ENCODE measurements around the gene SCGB1D1.

The SCGB1D1 gene, protein sequence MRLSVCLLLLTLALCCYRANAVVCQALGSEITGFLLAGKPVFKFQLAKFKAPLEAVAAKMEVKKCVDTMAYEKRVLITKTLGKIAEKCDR

DNA sequence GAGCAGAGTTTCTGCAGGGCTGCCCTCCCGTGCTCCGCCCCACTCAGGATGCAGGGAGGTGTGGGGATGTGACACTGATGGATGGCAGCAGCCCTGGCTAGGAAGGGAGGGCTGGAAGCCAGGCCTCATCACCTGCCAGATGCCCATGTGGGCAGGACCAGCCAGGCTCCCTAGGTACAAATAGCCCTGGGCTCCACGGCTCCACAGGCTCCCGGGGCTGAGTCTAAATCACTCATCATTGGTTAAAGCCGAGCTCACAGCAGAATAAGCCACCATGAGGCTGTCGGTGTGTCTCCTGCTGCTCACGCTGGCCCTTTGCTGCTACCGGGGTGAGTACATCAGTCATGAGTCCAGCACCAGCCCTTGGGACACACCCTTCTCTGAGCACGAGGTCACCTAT is at the start of gene SCGB1D1:
Gene SCGB1D1, plus strand, starts transcription at position 206 of the 400 bp plus-strand sequence. Its CDS starts 69 bp downstream, at position 275.
- H3K9ac ChIP-seq (ENCODE audit: low read depth, low read length): no peak within 1 kb of the TSS
- H3K27me3 ChIP-seq (ENCODE audit: control insufficient read depth, insufficient read depth, low read length): no peaks in the 10 kb centered on the region
- H3K9me3 ChIP-seq (ENCODE audit: control insufficient read depth, insufficient read depth, low read length): no peaks in the 10 kb centered on the region
- H3K4me3 ChIP-seq (ENCODE audit: low read depth, low read length): no peak within 1 kb of the TSS
- H3K36me3 ChIP-seq (ENCODE audit: control insufficient read depth, insufficient read depth, low read length): no peaks in the 10 kb centered on the region
- H3K4me1 ChIP-seq (ENCODE audit: control insufficient read depth, insufficient read depth, low read length): no peaks in the 10 kb centered on the region
- H3K27ac ChIP-seq (ENCODE audit: low read depth, low read length): no peak within 1 kb of the TSS

DNA sequence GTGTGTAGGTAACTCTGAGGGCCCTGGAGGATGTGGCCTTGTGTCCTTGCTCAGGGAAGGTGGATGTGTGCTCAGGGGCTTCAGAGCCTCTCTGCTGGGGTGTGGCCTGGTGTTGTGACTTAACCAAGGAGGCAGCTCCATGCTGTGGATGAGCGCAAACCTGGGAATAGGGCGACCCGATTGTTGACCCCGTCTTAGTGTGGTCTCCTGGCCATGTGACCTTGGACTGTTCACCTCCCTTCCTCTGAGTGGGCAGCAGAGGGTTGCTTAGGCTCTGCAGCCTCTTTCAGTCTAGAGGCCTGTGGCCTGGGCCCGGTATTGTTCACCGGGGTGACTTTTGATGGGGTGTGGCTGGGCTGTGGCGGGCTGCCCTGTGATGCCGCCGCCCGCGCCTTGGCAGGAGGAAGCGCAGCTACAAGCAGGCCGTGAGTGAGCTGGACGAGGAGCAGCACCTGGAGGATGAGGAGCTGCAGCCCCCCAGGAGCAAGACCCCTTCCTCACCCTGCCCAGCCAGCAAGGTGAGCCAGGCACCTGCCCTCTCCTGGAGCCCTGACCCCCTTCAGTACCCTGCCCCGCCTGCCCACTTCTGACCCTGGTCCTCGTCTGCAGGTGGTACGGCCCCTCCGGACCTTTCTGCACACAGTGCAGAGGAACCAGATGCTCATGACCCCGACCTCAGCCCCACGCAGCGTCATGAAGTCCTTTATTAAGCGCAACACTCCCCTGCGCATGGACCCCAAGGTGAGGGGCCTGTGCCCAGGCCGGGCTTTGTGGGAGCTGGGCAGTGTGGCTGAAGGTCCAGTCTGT is 49.5 kb upstream of the SCGB1D1 start:
- no peak overlapping the region for H3K27ac ChIP-seq (ENCODE audit: low read depth, low read length)
- H3K4me3 ChIP-seq (ENCODE audit: low read depth, low read length): no peak overlapping the region
- no peaks in the 10 kb centered on the region for H3K4me1 ChIP-seq (ENCODE audit: control insufficient read depth, insufficient read depth, low read length)
- no peaks in the 10 kb centered on the region for H3K27me3 ChIP-seq (ENCODE audit: control insufficient read depth, insufficient read depth, low read length)
- H3K9me3 ChIP-seq (ENCODE audit: control insufficient read depth, insufficient read depth, low read length): no peaks in the 10 kb centered on the region
- peaks cover 74% of the 10 kb centered on the region for H3K36me3 ChIP-seq (ENCODE audit: control insufficient read depth, insufficient read depth, low read length)
- no peak overlapping the region for H3K9ac ChIP-seq (ENCODE audit: low read depth, low read length)

DNA sequence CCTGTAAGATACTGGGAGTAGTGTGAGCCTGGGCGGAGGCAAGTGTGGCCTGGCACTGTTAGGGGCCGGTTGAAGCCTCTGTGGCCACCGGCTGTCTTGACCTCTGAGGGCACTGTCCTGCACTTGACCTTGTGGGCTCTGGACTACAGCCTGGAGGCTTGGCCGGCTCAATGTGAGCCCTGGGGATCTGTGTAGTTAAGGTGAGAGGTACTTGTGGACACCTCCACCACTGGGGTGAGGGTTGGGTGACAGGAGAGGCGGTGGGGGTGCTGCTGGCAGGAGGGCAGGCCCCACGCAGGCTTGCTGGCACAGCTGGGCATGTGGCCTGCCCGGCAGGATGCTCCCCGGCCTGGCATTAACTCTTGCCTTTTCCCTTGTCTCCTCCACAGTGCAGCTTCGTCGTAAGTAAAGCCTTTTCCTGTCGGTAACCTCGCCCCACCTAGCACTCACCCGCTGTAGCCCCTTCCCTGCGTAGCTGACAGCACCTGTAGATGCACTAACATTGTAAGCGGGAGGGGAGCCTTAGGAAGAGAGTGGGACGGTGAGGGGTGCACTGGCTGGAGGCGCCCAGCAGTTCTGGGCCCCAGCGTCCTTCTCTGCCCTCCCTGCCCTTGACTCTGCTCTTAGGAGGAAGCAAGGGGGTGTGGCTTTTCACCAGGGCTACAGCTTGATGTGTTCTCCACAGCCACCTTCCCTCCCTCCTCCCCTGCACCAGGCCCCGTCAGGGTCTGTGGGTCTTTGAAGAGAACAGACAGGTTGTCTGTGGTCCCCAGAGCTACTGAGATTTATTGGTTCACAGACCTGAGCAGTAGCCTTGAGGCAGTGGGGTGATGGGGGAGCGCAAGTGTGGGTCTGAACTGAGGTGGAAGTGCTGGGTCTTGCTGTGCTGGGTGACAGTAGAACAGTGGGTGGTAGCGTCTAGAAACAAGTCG is 48.6 kb upstream of the SCGB1D1 start:
- H3K9ac ChIP-seq (ENCODE audit: low read depth, low read length): no peak overlapping the region
- peaks cover 82% of the 10 kb centered on the region for H3K36me3 ChIP-seq (ENCODE audit: control insufficient read depth, insufficient read depth, low read length)

DNA sequence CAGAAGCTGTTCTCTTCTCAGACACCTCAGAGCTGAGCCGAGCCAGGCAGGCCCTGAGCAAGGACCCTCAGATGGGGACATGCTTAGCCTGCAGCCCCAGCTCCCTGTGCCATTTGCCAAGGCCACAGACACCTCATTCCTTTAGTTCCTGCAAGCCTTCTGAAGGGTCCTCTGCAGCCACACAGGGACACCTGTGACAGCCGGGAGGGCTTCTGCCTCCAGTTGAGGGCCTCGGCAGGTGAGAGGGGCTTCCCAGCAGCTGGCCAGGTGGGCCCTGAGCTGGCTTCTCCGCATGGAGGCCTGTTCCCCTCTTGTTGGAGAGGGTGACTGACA is 48.0 kb upstream of the SCGB1D1 start:
- Histone ChIP-seq H3K27me3 (ENCODE audit: control insufficient read depth, insufficient read depth, low read length) (no peaks in the 10 kb centered on the region), H3K4me1 (ENCODE audit: control insufficient read depth, insufficient read depth, low read length) (no peaks in the 10 kb centered on the region), H3K9me3 (ENCODE audit: control insufficient read depth, insufficient read depth, low read length) (no peaks in the 10 kb centered on the region), H3K36me3 (ENCODE audit: control insufficient read depth, insufficient read depth, low read length) (peaks cover 88% of the 10 kb centered on the region), H3K27ac (ENCODE audit: low read depth, low read length) (no peak overlapping the region), H3K9ac (ENCODE audit: low read depth, low read length) (no peak overlapping the region), H3K4me3 (ENCODE audit: low read depth, low read length) (no peak overlapping the region)

More for the DNA sequence above, 48.6 kb upstream of the SCGB1D1 start:
- Histone ChIP-seq H3K27me3 (ENCODE audit: control insufficient read depth, insufficient read depth, low read length) (no peaks in the 10 kb centered on the region), H3K9me3 (ENCODE audit: control insufficient read depth, insufficient read depth, low read length) (no peaks in the 10 kb centered on the region), H3K4me1 (ENCODE audit: control insufficient read depth, insufficient read depth, low read length) (no peaks in the 10 kb centered on the region), H3K4me3 (ENCODE audit: low read depth, low read length) (no peak overlapping the region), H3K27ac (ENCODE audit: low read depth, low read length) (no peak overlapping the region)

DNA sequence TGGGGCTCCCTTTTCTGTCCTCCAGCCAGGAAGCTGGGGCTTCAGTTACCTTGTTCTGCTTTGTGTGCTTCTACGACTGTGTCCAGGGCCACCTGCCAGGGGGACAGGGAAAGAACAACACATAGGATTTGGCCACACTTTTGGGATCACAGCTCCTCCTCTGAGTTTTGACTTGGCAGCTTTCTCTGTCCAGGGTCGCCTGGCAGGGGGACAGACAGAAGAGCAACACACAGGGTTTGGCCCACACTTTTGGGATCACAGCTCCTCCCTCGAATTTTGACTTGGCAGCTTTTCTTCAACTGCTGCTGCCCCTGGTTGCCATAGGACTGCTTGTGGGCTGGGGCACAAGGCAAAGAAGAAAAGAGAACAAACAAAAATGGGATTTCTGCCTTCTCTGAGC is 47.1 kb upstream of the SCGB1D1 start:
- Histone ChIP-seq H3K27ac (ENCODE audit: low read depth, low read length) (no peak overlapping the region), H3K36me3 (ENCODE audit: control insufficient read depth, insufficient read depth, low read length) (peaks cover 92% of the 10 kb centered on the region), H3K27me3 (ENCODE audit: control insufficient read depth, insufficient read depth, low read length) (no peaks in the 10 kb centered on the region), H3K4me1 (ENCODE audit: control insufficient read depth, insufficient read depth, low read length) (no peaks in the 10 kb centered on the region), H3K9me3 (ENCODE audit: control insufficient read depth, insufficient read depth, low read length) (no peaks in the 10 kb centered on the region), H3K9ac (ENCODE audit: low read depth, low read length) (no peak overlapping the region), H3K4me3 (ENCODE audit: low read depth, low read length) (no peak overlapping the region)

DNA sequence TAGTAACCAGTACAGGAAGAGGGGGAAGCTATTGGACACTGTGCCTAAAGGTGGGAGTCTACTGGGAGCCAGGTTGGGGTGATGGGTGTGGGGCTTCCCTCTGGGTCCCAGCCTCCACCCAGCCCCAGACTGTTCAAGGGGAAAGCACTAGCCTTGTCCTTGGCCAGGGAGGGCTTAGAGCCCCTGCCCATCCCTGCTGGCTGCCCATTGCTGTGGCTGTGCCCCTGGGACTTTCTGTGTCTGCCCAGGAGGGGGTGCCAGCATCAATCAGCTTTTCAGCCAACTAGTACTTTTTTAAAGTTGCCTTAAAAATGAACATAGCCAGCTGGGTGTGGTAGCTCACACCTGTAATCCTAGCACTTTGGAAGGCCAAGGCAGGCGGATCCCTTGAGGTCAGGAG is 46.3 kb upstream of the SCGB1D1 start:
- Histone ChIP-seq H3K36me3 (ENCODE audit: control insufficient read depth, insufficient read depth, low read length) (peaks cover 92% of the 10 kb centered on the region), H3K9ac (ENCODE audit: low read depth, low read length) (no peak overlapping the region)

DNA sequence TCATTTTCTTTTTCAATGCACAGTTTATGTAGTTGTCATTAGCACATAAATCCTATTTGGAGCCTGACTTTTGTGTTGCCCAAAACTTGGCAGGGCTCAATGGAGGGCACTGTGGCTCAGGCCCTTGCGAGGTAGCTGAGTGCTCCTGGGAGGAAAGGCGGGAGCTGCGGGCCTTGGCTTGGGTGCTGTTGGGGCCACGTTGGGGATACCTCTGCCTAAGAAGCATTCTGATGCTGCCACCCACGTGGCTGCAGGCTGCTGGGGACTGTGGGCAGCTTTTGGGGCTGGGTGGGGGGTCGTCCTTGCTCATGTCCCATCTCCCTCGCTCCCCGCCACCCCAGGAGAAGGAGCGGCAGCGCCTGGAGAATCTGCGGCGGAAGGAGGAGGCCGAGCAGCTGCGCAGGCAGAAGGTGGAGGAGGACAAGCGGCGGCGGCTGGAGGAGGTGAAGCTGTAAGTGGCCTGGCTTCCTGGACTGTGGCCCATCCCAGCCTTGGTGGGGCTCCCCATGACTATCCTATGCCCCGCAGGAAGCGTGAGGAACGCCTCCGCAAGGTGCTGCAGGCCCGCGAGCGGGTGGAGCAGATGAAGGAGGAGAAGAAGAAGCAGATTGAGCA is 45.3 kb upstream of the SCGB1D1 start:
- no peaks in the 10 kb centered on the region for H3K4me1 ChIP-seq (ENCODE audit: control insufficient read depth, insufficient read depth, low read length)
- no peaks in the 10 kb centered on the region for H3K9me3 ChIP-seq (ENCODE audit: control insufficient read depth, insufficient read depth, low read length)
- no peak overlapping the region for H3K27ac ChIP-seq (ENCODE audit: low read depth, low read length)
- H3K36me3 ChIP-seq (ENCODE audit: control insufficient read depth, insufficient read depth, low read length): peaks cover 92% of the 10 kb centered on the region
- no peaks in the 10 kb centered on the region for H3K27me3 ChIP-seq (ENCODE audit: control insufficient read depth, insufficient read depth, low read length)
- H3K9ac ChIP-seq (ENCODE audit: low read depth, low read length): no peak overlapping the region
- H3K4me3 ChIP-seq (ENCODE audit: low read depth, low read length): no peak overlapping the region

More for the DNA sequence above, 46.3 kb upstream of the SCGB1D1 start:
- no peak overlapping the region for H3K27ac ChIP-seq (ENCODE audit: low read depth, low read length)
- no peaks in the 10 kb centered on the region for H3K9me3 ChIP-seq (ENCODE audit: control insufficient read depth, insufficient read depth, low read length)
- no peak overlapping the region for H3K4me3 ChIP-seq (ENCODE audit: low read depth, low read length)
- H3K27me3 ChIP-seq (ENCODE audit: control insufficient read depth, insufficient read depth, low read length): no peaks in the 10 kb centered on the region
- no peaks in the 10 kb centered on the region for H3K4me1 ChIP-seq (ENCODE audit: control insufficient read depth, insufficient read depth, low read length)

DNA sequence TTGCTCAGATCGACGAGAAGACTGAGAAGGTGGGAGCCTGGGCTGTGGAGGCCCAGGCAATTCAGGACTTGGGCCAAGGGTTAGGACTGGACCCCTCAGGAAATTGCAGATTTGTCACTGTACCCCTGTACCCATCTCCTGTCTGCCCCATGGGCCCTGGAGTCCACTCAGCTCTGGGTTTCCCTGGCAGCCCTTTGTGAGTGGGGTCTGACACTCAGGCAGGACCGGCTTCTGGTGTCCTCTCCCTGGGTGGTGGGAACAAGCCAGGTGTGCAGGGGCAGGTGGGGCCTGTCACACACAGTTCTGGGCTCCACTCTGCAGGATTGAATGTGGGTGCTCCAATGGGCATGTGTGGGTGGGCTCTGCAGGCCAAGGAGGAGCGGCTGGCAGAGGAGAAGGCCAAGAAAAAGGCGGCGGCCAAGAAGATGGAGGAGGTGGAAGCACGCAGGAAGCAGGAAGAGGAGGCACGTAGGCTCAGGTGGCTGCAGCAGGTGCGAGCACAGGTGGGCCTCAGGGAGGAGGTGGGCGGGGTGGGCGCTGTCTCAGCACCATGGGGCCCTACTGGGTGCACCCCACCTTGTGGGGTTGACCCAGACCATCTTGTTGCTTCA is 44.6 kb upstream of the SCGB1D1 start:
- Histone ChIP-seq H3K9ac (ENCODE audit: low read depth, low read length) (no peak overlapping the region), H3K9me3 (ENCODE audit: control insufficient read depth, insufficient read depth, low read length) (no peaks in the 10 kb centered on the region), H3K4me1 (ENCODE audit: control insufficient read depth, insufficient read depth, low read length) (no peaks in the 10 kb centered on the region), H3K27ac (ENCODE audit: low read depth, low read length) (no peak overlapping the region), H3K36me3 (ENCODE audit: control insufficient read depth, insufficient read depth, low read length) (peaks cover 92% of the 10 kb centered on the region), H3K27me3 (ENCODE audit: control insufficient read depth, insufficient read depth, low read length) (no peaks in the 10 kb centered on the region), H3K4me3 (ENCODE audit: low read depth, low read length) (no peak overlapping the region)

DNA sequence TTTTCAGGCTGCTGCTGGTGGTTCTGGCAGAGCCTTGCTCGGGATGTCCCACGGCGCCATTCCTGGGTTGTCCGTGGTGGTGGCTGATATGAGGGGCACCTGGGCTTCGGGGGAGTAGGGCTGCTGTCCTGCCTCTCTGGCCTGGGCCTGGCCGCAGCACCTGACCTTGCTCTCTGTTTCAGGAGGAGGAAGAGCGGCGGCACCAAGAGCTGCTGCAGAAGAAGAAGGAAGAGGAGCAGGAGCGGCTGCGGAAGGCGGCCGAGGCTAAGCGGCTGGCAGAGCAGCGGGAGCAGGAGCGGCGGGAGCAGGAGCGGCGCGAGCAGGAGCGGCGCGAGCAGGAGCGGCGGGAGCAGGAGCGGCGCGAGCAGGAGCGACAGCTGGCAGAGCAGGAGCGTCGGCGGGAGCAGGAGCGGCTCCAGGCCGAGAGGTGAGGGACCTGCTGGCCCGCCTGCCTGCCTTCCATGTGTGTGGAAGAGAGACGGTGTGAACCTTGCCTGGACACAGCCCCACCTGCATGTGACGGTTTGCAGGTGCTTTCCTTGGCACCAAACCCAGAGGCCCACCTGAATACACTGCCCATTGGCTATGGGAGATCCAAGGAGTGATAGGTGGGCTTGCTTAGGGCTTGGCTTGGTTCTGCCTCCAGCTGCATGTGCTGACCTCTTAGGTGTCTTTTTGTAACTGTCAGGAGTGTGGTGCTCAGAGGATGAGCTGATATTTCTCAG is 43.4 kb upstream of the SCGB1D1 start:
- Histone ChIP-seq H3K4me1 (ENCODE audit: control insufficient read depth, insufficient read depth, low read length) (no peaks in the 10 kb centered on the region), H3K36me3 (ENCODE audit: control insufficient read depth, insufficient read depth, low read length) (peaks cover 92% of the 10 kb centered on the region), H3K9me3 (ENCODE audit: control insufficient read depth, insufficient read depth, low read length) (no peaks in the 10 kb centered on the region), H3K4me3 (ENCODE audit: low read depth, low read length) (no peak overlapping the region), H3K27ac (ENCODE audit: low read depth, low read length) (no peak overlapping the region), H3K9ac (ENCODE audit: low read depth, low read length) (no peak overlapping the region), H3K27me3 (ENCODE audit: control insufficient read depth, insufficient read depth, low read length) (no peaks in the 10 kb centered on the region)

DNA sequence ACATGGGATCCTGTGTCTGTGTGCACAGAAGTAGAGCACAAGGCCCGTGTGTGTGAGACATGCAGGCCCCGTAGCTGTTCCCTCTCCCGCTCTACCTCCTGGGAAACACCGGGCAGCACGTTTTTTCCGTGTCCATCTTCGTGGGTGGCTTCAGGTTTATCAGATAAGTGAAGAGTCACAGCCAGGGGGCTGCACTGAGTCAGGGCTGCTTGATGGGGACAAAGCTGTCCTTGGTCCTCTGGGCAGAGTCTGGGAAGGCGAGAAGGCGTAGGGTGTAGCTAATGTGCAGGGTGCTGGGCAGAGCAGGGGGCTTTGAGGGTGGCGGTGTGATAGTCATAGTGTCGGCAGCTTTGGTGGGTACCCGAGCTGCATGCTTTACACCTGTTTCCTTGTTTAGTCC is 42.5 kb upstream of the SCGB1D1 start:
- Histone ChIP-seq H3K4me3 (ENCODE audit: low read depth, low read length) (no peak overlapping the region), H3K27ac (ENCODE audit: low read depth, low read length) (no peak overlapping the region), H3K27me3 (ENCODE audit: control insufficient read depth, insufficient read depth, low read length) (no peaks in the 10 kb centered on the region), H3K9me3 (ENCODE audit: control insufficient read depth, insufficient read depth, low read length) (no peaks in the 10 kb centered on the region), H3K36me3 (ENCODE audit: control insufficient read depth, insufficient read depth, low read length) (peaks cover 91% of the 10 kb centered on the region), H3K4me1 (ENCODE audit: control insufficient read depth, insufficient read depth, low read length) (no peaks in the 10 kb centered on the region), H3K9ac (ENCODE audit: low read depth, low read length) (no peak overlapping the region)
